Activated naive CD8-positive, alpha-beta T cell (primary cell): ENCODE data around the gene ENTREP1.
"Not testable (repeated sequence)": the region's sequence is repeated elsewhere in the genome, so short reads cannot be mapped to it uniquely, and the experiment has no call there.

Experiments
- H3K27ac Mint-ChIP-seq: one replicate; pipeline ENCODE4 v1.8.0; 2021; ENCODE audit warnings: mixed read lengths
- H3K27me3 Mint-ChIP-seq: one replicate; pipeline ENCODE4 v1.8.0; 2021; ENCODE audit warnings: mixed read lengths
- H3K36me3 Mint-ChIP-seq: one replicate; pipeline ENCODE4 v1.8.0; 2021; ENCODE audit warnings: mixed read lengths
- H3K4me1 Mint-ChIP-seq: one replicate; pipeline ENCODE4 v1.8.0; 2021; ENCODE audit warnings: low read depth, mixed read lengths
- H3K4me3 Mint-ChIP-seq: one replicate; pipeline ENCODE4 v1.8.0; 2021; ENCODE audit warnings: mild to moderate bottlenecking, mixed read lengths
- H3K9me3 Mint-ChIP-seq: one replicate; pipeline ENCODE4 v1.8.0; 2021; ENCODE audit warnings: low read depth, mixed read lengths

The ENTREP1 gene

DNA sequence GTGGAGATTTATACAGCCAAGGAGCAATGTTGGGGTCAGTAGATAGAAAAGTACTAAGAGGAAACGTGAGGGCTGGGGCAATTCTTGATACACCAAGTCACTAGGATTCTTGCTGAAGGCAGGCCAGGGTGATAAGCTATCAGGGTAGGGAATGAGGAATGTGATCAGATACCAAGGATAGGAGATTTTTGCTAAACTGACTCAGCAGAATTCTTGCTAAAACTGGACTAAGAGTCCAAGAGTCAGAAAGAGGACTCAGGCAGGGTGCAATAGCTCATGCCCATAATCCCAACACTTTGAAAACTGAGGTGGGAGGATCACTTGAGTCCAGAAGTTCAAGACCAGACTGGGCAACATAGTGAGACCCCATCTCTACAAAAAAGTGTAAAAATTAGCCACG lies 71.7 kb downstream of the ENTREP1 start:
- Mint-ChIP-seq H3K4me3 (no peak overlapping the region), H3K27me3 (no peaks in the 10 kb centered on the region), H3K27ac (no peak overlapping the region), H3K4me1 (no peaks in the 10 kb centered on the region), H3K9me3 (no peaks in the 10 kb centered on the region), H3K36me3 (no peaks in the 10 kb centered on the region)

DNA sequence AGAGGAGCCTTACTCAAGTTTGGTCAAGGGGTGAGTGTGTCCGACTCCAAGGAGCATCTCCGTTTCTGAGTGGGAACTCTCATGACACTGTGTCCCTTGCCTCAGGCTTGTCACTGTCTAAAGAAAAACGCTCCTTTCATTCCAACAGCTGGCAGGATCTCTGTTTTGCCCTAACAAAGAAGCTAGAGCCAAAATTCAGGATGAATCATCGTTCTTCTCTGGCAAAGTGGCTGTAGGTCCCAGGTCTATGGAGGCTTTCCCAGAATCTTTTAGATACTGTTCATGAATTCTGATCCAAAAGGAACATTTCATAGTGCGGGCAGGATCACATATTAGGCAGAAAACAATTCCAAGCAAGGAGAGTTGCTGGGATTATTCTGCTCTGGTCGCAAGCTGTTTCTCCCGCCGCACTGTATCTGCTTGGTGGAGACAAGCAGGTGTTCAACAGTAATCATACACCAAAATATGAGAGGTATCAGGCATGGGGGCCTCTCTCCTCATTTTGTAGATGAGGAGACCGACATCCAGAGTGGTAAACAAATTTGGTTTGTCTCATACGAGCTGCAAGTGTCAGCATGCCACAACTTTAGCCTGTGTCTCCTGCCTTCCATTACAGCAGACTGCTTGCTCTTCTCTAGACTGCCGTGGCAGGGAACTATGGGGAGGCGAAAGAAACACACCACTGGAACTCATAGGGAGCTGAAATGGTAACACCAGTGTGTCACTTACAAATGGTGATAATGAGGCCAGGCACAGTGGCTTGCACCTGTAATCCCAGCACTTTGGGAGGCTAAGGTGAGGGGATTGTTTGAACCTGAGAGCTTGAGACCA lies 72.6 kb downstream of the ENTREP1 start:
- Mint-ChIP-seq H3K4me1 (no peaks in the 10 kb centered on the region), H3K4me3 (no peak overlapping the region), H3K27ac (no peak overlapping the region), H3K9me3 (no peaks in the 10 kb centered on the region), H3K36me3 (no peaks in the 10 kb centered on the region), H3K27me3 (no peaks in the 10 kb centered on the region)

DNA sequence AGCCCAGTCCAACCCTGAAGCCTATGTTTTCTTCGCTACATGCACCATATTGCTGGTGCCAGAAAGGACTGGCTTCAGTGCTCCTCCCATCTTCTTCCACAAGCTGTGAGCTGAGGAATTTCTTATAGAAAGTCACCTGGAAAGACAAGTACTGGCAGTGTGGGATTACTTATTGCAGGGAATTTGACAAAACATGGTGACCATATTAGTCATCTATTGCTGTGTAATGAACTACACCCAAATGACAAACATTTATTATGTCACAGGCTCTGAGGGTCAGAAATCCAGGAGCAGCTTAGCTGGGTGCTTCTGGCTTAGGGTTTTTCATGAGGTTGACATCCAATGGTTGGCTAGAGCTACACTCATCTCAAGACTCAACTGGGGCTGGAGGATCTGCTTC lies 75.5 kb downstream of the ENTREP1 start:
- Mint-ChIP-seq H3K27me3 (peaks cover 8% of the 10 kb centered on the region), H3K4me3 (no peak overlapping the region), H3K27ac (no peak overlapping the region), H3K4me1 (no peaks in the 10 kb centered on the region), H3K9me3 (no peaks in the 10 kb centered on the region), H3K36me3 (no peaks in the 10 kb centered on the region)

DNA sequence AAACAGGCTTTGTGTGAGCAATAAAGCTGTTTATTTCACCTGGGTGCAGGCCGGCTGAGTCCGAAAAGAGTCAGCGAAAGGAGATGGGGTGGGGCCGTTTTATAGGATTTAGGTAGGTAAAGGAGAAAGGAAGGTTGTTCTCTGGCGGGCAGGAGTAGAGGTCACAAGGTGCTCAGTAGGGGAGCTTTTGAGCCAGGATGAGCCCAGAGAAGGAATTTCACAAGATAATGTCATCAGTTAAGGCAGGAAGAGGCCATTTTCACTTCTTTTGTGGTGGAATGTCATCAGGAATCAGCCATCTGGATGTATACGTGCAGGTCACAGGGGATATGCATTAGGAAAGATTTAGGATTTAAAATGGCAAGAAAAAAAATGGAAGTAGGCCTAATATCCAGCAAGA lies 84.9 kb downstream of the ENTREP1 start:
- H3K4me3 Mint-ChIP-seq, H3K27me3 Mint-ChIP-seq, H3K36me3 Mint-ChIP-seq, H3K27ac Mint-ChIP-seq, H3K9me3 Mint-ChIP-seq, H3K4me1 Mint-ChIP-seq: not testable (repeated sequence)

DNA sequence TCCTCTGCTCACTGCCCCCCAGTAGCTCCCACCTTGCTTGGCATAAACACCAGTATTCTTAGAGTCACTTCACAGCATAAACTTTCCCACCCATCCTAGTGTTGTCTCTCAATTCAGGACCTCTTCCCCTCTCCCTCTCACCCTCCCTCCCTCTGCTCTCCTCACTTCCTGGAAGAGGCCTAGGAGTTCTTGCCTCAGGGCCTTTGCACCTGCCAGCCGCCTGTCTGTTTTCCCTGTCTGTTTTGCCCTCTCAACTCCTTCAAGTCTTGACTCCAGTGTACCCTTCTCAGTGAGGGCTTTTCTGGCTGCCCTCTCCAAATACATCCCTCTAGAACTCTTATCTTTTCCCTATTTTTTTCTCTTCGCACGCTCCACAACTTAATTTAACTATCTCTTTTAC lies 86.2 kb downstream of the ENTREP1 start:
- Mint-ChIP-seq H3K4me1 (no peaks in the 10 kb centered on the region), H3K4me3 (no peak overlapping the region), H3K36me3 (no peaks in the 10 kb centered on the region), H3K27ac (no peak overlapping the region), H3K9me3 (no peaks in the 10 kb centered on the region), H3K27me3 (peaks cover 4% of the 10 kb centered on the region)

DNA sequence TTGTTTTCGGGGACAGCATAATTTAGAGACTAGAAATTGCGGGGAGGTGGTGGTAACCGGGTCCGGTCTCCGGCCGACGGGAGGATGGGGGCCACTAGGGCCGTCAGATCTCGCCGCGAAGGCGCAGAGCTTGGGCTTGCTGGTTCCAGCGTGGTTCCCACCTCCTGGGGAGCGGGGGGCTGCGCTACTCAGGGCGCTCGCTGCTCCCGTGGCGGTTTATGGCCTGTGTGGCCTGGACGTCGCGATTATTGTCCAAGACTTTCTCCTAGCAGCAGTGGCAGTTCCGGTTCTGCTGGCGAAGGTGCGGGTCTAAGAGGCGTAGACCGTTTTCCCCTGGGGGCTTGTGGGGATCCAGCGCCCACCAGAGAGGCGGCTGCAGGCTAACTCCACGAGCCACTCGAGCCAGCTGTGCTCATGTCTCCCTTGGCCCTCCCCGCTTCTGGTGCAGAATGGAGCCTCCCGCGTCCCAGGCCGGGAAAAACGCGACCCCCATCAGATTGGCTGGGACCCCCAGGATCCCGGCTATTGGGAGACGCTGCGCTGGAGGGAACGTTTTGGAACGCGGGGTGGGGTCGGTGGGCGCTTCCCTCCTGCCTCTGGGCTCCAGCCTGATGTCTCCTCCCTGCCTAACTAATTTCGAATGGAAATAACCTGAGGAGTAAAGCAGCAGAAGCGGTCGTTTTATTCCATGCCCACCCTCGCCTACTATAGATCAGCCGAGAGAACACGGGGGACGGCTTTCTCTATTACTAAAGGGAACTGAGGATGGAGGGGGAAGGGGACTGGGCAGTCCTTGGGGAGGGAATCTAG lies 87.1 kb downstream of the ENTREP1 start:
- no peak overlapping the region for H3K4me3 Mint-ChIP-seq
- no peaks in the 10 kb centered on the region for H3K36me3 Mint-ChIP-seq
- peaks cover 4% of the 10 kb centered on the region for H3K27me3 Mint-ChIP-seq
- H3K4me1 Mint-ChIP-seq = no peaks in the 10 kb centered on the region
- H3K27ac Mint-ChIP-seq = no peak overlapping the region
- no peaks in the 10 kb centered on the region for H3K9me3 Mint-ChIP-seq

DNA sequence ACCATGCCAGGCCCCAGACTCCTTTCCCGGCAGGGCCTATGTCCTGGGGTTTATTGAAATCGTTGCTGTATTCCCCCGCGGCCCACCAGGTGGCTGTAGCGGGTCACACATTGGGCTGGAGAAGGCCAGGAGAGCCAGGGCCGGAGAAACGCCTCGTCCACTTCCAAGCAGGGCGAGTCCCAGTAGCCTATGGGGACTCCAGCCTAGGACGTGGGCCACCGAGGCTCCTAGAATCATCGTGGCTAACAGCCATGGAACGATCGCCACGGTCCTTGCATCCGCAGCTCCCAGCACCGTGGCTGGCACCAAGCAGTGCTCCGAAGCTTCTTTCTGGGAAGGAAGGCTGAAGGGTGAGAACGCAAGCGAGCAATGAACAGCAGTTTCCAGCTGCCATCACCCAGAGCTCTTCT lies 87.7 kb downstream of the ENTREP1 start:
- Mint-ChIP-seq H3K27me3 (peaks cover 4% of the 10 kb centered on the region), H3K4me3 (no peak overlapping the region), H3K27ac (no peak overlapping the region), H3K9me3 (no peaks in the 10 kb centered on the region), H3K36me3 (no peaks in the 10 kb centered on the region), H3K4me1 (no peaks in the 10 kb centered on the region)

DNA sequence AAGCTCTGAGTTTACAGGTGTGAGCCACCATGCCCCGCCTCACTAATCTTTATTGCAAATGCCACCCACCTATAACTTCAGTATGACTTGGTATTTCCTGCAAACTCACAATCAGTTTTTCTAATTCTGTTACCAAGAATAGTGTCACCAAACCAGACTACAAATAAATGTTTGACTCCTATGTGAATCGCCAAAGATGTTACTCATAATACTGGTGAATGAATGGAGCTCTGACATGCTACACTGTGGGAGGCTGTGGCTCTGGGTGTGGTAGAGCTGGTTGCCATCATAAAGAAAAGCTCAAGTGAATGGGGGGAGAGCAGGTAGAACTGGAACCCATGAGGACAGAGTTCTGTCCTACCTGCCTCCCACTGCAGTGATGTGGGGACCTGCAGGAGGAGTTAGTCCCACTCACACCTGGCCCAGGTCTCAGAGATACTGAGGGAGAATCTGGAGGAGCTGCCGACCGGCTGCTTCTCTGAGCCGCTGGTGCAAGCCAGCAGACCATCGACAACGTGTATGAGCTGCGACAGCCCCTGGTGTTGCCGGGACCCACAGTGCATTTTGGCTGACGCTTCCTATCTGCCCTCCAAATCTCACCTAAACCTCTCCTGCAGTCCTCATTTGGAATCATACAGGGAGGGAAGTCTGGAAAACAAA lies 95.7 kb downstream of the ENTREP1 start:
- Mint-ChIP-seq H3K27ac (no peak overlapping the region), H3K4me1 (no peaks in the 10 kb centered on the region), H3K27me3 (peaks cover 8% of the 10 kb centered on the region), H3K9me3 (no peaks in the 10 kb centered on the region), H3K36me3 (no peaks in the 10 kb centered on the region), H3K4me3 (no peak overlapping the region)

DNA sequence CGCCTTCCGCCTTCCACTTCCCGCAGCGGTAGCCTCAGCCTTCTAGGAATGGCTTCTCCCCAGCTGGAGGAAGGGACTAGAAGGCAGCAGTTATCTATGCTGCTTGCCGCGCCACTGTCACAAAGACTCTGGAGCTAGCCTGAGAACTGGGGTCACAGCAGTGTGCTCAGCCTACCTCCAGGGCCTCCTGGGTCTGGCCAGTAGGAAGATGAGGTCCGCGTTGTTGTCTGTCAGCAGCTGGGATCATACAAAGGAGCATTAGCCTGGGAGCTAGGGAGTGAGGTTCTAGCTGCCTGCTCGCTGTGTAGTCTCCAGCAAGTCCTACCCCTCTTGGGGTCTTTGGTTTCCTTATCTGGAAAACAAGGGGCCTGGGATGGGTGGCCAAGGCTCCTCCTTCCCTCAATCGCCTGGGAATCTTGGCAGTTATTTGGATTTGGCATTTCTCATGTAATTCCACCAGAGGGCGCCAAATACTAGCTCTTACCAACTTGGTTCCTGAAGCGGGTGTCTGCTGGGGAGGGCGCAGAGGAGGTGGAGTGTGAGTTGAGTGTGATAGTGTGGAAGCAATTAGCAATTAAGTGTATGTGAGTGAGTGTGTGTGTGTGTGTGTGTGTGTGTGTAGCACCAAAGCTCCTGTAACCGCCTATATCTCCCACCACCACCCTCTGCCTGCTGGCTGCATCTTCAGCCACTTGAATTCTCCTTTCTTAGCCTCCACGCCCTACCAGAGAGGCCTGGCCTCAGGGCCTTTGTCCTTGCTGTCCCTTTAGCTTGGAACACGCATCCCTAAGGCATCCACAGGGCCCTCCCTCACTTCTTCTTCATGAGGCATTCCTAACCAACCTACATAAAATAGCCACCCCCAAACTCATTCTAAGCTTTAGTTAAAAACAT lies 97.1 kb downstream of the ENTREP1 start:
- H3K4me3 Mint-ChIP-seq = no peak overlapping the region
- H3K36me3 Mint-ChIP-seq = no peaks in the 10 kb centered on the region
- peaks cover 8% of the 10 kb centered on the region for H3K27me3 Mint-ChIP-seq
- H3K9me3 Mint-ChIP-seq = no peaks in the 10 kb centered on the region
- no peak overlapping the region for H3K27ac Mint-ChIP-seq
- H3K4me1 Mint-ChIP-seq = no peaks in the 10 kb centered on the region

DNA sequence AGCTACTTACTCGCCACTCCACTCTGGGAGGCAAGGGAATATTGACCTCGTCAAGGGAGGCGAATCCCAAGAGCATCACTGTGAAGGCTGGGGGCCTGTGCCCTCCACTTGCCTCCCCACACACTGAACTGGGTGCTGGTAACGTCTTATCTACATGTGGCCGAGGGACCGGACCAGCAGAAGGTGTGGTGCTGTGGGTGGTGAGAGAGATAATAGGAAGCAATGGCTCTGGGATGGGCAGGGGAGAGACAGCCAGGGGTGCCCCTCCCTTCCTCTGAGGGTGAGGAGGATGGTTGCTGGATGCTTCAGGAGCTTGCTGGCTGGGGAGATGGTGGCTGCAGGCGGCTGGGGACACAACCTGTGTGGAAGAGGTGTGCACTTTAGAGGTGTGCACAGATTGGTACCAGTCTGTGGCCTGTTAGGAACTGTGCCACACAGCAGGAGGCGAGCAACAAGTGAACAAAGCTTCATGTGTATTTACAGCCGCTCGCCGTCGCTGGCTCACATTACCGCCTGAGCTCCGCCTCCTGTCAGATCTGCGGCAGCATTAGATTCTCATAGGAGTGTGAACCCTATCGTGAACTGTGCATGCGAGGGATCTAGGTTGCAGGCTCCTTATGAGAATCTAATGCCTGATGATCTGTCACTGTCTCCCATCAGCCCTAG lies 100.3 kb downstream of the ENTREP1 start:
- Mint-ChIP-seq H3K27me3 (peaks cover 6% of the 10 kb centered on the region), H3K9me3 (no peaks in the 10 kb centered on the region), H3K4me1 (no peaks in the 10 kb centered on the region), H3K4me3 (no peak overlapping the region), H3K36me3 (no peaks in the 10 kb centered on the region), H3K27ac (no peak overlapping the region)

DNA sequence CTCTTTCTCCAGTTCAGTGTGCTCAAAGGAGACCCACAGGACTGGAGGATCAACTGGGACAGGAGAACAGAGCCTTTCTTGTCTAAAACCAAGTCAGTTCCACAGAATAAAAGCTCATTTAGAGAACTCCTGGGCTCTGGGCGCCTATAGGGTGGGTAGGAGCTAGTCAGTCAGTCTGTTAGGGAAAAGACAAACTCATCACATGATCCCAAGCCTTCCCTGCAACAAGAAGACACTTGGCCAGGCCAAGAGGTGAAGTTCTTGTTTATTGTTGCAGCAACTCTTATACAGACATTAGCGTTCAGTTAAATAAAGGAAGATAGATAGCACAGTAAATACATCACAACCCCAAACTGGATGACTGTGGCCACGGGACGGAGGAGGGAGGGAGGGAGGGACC lies 102.3 kb downstream of the ENTREP1 start:
- peaks cover 3% of the 10 kb centered on the region for H3K27me3 Mint-ChIP-seq
- H3K36me3 Mint-ChIP-seq = no peaks in the 10 kb centered on the region
- H3K9me3 Mint-ChIP-seq = no peaks in the 10 kb centered on the region
- no peak overlapping the region for H3K4me3 Mint-ChIP-seq
- no peaks in the 10 kb centered on the region for H3K4me1 Mint-ChIP-seq
- no peak overlapping the region for H3K27ac Mint-ChIP-seq

DNA sequence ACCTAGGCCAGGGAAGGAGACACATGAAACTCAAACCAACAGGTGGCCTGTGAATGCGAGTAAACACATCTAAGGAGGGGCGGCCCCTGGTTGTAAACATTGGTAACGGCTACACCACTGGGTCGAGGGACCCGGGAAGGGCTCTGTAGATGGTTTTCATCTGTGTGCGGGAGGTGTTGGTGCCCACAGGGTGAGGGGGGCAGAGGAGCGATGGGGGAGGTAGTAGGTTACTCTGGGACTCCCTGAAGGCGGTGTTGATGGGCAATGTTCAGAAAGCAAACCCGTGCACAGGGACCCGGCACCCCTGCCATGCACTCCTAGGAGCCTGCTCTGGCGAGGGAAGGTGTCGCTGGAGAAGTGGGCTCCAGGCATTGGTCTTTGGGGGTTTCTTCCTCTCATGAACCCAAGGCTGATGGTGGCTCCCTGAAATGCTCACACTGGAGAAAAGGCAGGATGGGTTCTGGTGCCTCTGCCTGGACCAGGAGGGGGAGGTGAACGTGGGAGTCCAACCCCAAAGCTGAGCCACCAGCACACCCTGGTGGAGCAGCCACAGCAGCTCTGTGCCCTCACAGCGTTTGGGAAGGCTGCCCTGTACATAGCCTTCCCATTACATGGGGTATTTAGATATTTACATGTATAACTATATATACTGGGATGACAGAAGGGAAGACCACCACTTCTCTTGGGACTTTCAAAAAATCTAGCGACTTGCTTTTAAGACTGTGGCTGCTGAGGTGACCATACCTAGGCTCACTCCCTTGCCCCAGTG lies 103.2 kb downstream of the ENTREP1 start:
- Mint-ChIP-seq H3K4me3 (no peak overlapping the region), H3K27me3 (peaks cover 2% of the 10 kb centered on the region), H3K27ac (no peak overlapping the region), H3K4me1 (no peaks in the 10 kb centered on the region), H3K36me3 (no peaks in the 10 kb centered on the region), H3K9me3 (no peaks in the 10 kb centered on the region)

DNA sequence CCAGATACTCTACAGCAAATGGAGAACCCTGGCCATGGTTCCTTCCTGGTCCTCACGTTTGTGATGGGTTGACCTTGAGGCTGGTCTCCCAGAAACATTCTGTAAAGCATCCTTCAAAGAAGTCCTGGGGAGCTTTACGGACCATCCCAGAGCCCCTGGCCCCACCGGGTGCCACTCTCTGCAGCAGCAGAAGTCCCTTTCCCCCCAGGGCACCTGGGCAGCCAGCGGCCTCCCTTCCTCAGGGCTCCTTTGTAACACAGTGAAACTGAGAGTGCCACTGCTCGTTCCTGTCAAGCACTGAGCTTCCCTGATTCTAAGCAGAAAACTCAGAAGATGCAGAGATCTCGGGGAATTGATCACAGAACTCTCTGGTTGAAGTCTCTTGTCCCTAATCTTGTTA lies 104.3 kb downstream of the ENTREP1 start:
- peaks cover 2% of the 10 kb centered on the region for H3K27me3 Mint-ChIP-seq
- H3K9me3 Mint-ChIP-seq = no peaks in the 10 kb centered on the region
- H3K4me1 Mint-ChIP-seq = no peaks in the 10 kb centered on the region
- H3K4me3 Mint-ChIP-seq = no peak overlapping the region
- no peaks in the 10 kb centered on the region for H3K36me3 Mint-ChIP-seq
- H3K27ac Mint-ChIP-seq = no peak overlapping the region
